Measurements from ENCODE around the gene STAC.

STAC gene

DNA sequence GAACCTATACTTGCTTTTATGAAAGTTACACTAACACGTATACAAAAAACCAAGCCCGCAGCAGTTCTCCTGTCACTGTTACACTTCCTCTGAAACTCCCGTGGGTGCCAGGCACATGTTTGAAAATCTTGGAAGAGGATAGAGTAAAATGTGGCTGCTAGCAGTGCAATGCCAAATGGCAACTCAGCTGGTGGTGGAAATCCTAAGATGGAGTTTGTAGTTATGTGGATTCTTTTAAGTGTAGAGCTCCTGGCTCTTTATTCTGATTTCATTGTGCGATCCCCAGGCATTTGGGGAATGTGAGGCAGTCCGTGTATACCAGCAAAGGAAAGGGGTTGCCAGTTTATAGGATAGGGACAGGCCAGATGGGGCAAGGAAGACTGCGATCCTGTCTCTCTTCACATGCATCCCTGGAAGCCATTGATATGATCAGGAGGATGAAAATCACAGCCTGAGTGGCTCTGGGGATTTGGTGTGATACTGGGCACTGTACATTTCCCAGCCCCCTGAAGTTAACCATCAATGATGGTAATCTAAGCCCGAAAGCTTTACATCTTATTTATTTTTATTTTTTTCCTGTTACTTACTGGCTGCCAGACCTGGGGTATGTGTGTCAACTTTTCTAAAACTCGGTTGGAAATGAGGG is 1.1 kb downstream of the STAC start:
- no peaks in the 10 kb centered on the region for H3K9me3 ChIP-seq (ENCODE audit: insufficient read depth, low read depth, low read length)
- no peaks in the 10 kb centered on the region for H3K36me3 ChIP-seq (ENCODE audit: insufficient read depth, low read depth, low read length)
- no peak overlapping the region for H3K27ac ChIP-seq (ENCODE audit: low read length)
- peak overlapping the region; percentile 80; the same call in 1 of the 2 replicates for H3K9ac ChIP-seq (ENCODE audit: low read depth, low read length)
- H3K4me3 ChIP-seq (ENCODE audit: low read length), result peak overlapping the region; percentile 89
- peaks cover 9% of the 10 kb centered on the region for H3K4me1 ChIP-seq (ENCODE audit: insufficient read depth, low read length)
- H3K27me3 ChIP-seq (ENCODE audit: insufficient read depth, low read length), result peaks cover 34% of the 10 kb centered on the region

DNA sequence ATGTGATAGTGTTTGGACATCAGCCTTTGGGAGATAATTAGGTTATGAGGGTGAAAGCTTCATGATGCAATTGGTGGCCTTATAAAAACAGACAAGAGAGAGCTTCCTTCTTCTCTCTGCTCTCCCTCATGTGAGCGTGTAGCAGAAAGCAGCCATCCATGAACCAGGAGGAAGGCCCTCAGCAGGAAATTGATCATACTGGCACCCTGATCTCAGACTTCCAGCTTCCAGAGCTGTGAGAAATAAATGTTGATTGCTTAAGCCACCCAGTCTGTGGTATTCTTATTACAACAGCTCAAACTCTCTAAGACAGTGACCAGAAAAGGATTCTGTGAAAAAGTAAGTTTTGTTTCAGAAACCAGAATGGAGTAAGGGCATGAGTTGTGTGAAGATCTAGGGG is 13.3 kb downstream of the STAC start:
- no peak overlapping the region for H3K4me3 ChIP-seq (ENCODE audit: low read length)
- H3K27ac ChIP-seq (ENCODE audit: low read length), result no peak overlapping the region
- H3K9ac ChIP-seq (ENCODE audit: low read depth, low read length), result no peak overlapping the region

DNA sequence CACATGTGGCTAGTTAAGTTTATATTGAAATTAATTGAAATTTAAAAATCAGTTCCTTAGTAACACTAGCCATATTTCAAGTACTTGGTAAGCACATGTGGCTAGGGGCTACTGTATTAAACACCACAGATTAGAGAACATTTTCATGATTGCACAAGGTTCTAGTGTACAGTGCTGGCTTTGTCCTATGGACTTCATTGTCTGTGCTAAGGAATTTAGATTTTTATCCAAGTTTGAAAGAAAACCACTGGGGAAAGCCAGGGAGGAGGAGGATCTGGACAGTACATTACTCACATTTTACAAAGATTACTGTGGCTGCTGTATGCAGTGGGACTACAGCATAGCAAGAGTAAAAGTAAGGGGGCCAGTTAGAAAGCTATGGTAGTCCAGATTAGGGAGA is 13.9 kb downstream of the STAC start:
- Histone ChIP-seq H3K9ac (ENCODE audit: low read depth, low read length) (no peak overlapping the region), H3K27ac (ENCODE audit: low read length) (no peak overlapping the region), H3K4me3 (ENCODE audit: low read length) (no peak overlapping the region), H3K4me1 (ENCODE audit: insufficient read depth, low read length) (no peaks in the 10 kb centered on the region; the same call in 1 of the 2 replicates), H3K36me3 (ENCODE audit: insufficient read depth, low read depth, low read length) (no peaks in the 10 kb centered on the region), H3K9me3 (ENCODE audit: insufficient read depth, low read depth, low read length) (no peaks in the 10 kb centered on the region), H3K27me3 (ENCODE audit: insufficient read depth, low read length) (no peaks in the 10 kb centered on the region)

More for the DNA sequence above, 13.3 kb downstream of the STAC start:
- no peaks in the 10 kb centered on the region for H3K36me3 ChIP-seq (ENCODE audit: insufficient read depth, low read depth, low read length)
- H3K27me3 ChIP-seq (ENCODE audit: insufficient read depth, low read length), result no peaks in the 10 kb centered on the region
- no peaks in the 10 kb centered on the region for H3K9me3 ChIP-seq (ENCODE audit: insufficient read depth, low read depth, low read length)
- no peaks in the 10 kb centered on the region; the same call in 1 of the 2 replicates for H3K4me1 ChIP-seq (ENCODE audit: insufficient read depth, low read length)

DNA sequence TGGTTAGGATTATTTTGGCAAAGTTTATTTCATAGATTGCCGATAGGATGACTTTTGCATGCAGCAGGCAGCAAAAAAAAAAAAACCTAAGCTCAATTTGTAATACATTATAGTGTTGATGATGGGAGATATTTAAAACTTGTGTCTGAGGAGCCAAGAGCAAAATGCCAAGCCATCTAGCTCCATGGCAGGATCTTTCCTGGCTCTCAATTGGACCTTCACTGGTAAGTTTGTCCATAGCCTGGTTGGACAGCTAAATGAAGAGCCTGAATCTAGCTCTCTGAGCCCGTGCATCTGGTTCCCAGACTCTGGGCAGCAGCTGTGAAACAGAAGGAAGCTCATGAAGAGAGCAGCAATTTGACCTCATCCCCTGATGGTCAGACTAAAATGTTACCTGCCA is 17.5 kb downstream of the STAC start:
- H3K4me1 ChIP-seq (ENCODE audit: insufficient read depth, low read length), result no peaks in the 10 kb centered on the region
- no peaks in the 10 kb centered on the region for H3K9me3 ChIP-seq (ENCODE audit: insufficient read depth, low read depth, low read length)
- no peaks in the 10 kb centered on the region for H3K27me3 ChIP-seq (ENCODE audit: insufficient read depth, low read length)
- H3K36me3 ChIP-seq (ENCODE audit: insufficient read depth, low read depth, low read length), result no peaks in the 10 kb centered on the region
- H3K27ac ChIP-seq (ENCODE audit: low read length), result no peak overlapping the region
- H3K4me3 ChIP-seq (ENCODE audit: low read length), result no peak overlapping the region
- no peak overlapping the region for H3K9ac ChIP-seq (ENCODE audit: low read depth, low read length)

DNA sequence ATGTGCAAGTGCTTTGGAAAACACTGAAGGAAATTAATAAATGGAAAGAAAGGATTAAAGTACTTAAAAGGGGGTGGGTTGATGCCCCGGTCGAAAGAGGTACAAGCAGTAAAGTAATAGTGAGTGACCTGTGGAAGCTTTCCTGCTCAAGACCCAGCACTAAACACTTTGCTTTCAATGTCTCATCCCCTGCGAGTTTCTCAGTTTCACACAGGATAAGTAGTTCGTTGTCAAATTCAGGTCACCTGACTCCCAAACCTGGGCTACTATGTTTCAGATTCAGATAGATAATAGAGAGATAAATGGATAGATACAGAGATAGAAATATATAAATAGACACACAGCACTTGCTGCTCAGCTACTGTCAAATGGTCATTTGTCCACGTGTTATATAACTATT is 19.6 kb downstream of the STAC start:
- Histone ChIP-seq H3K36me3 (ENCODE audit: insufficient read depth, low read depth, low read length) (no peaks in the 10 kb centered on the region), H3K9ac (ENCODE audit: low read depth, low read length) (no peak overlapping the region), H3K27ac (ENCODE audit: low read length) (no peak overlapping the region), H3K4me3 (ENCODE audit: low read length) (no peak overlapping the region), H3K27me3 (ENCODE audit: insufficient read depth, low read length) (no peaks in the 10 kb centered on the region), H3K9me3 (ENCODE audit: insufficient read depth, low read depth, low read length) (no peaks in the 10 kb centered on the region), H3K4me1 (ENCODE audit: insufficient read depth, low read length) (no peaks in the 10 kb centered on the region)

DNA sequence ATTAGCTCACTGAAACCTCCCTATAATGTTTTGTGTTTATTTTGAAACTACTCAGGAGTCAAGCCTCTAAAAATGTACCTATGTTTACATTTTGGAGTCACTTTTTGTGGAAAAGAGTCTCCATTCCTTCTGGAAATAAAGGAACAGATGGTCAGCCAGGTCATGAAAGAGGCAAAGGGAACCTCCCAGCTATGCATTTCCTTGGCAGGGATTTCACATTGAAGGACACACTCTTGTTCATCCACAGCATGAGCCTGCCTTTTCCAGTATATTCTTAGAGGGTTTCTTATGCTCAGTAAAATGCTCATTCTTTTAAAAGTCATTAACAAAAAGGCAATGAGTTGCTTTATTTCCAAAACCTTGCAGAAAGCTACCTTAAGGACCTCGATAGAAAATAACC is 20.8 kb downstream of the STAC start:
- Histone ChIP-seq H3K4me1 (ENCODE audit: insufficient read depth, low read length) (no peaks in the 10 kb centered on the region), H3K9me3 (ENCODE audit: insufficient read depth, low read depth, low read length) (no peaks in the 10 kb centered on the region), H3K4me3 (ENCODE audit: low read length) (no peak overlapping the region), H3K9ac (ENCODE audit: low read depth, low read length) (no peak overlapping the region), H3K36me3 (ENCODE audit: insufficient read depth, low read depth, low read length) (no peaks in the 10 kb centered on the region), H3K27me3 (ENCODE audit: insufficient read depth, low read length) (no peaks in the 10 kb centered on the region), H3K27ac (ENCODE audit: low read length) (no peak overlapping the region)

DNA sequence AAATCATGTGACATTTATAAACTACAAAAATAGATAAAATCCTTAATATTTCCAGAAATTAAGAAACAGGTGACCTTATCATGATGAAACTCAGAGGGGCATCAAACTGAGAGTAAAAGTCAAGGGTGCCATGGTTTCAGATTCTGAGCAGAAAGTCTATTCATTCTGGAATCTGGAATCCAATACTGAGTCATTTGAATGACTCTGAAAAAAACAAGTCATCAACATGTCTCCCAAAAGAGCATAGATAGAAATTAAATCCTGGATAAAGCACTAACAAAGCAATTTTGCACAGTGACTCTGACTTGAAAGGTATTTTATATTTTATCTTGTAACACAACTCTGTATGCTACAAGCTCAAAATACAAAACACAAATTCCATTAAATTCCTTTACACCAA is 23.4 kb downstream of the STAC start:
- Histone ChIP-seq H3K27me3 (ENCODE audit: insufficient read depth, low read length) (no peaks in the 10 kb centered on the region), H3K9ac (ENCODE audit: low read depth, low read length) (no peak overlapping the region), H3K36me3 (ENCODE audit: insufficient read depth, low read depth, low read length) (no peaks in the 10 kb centered on the region), H3K4me3 (ENCODE audit: low read length) (no peak overlapping the region), H3K27ac (ENCODE audit: low read length) (no peak overlapping the region), H3K4me1 (ENCODE audit: insufficient read depth, low read length) (no peaks in the 10 kb centered on the region), H3K9me3 (ENCODE audit: insufficient read depth, low read depth, low read length) (no peaks in the 10 kb centered on the region)

DNA sequence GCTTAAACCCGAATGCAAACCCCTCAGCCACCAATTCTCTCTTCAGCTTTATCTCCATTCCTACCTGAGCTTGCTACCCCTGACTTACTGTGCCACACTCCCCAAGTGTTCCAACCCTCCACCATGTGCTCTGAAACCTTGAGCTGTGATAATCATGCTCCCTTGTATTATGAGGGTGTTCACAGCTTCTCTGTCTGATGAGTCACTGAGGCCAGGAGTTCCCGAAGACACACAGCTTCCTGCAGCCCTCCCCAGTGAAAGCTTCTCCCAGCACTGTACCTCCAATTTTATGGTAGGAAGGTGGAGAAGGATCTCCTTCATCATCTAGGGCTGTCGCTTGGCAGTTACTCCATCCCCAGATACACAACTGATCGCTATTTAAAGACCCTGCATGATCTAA is 24.9 kb downstream of the STAC start:
- H3K4me3 ChIP-seq (ENCODE audit: low read length), result no peak overlapping the region
- H3K4me1 ChIP-seq (ENCODE audit: insufficient read depth, low read length), result no peaks in the 10 kb centered on the region
- no peak overlapping the region for H3K27ac ChIP-seq (ENCODE audit: low read length)
- no peaks in the 10 kb centered on the region for H3K9me3 ChIP-seq (ENCODE audit: insufficient read depth, low read depth, low read length)
- no peaks in the 10 kb centered on the region for H3K36me3 ChIP-seq (ENCODE audit: insufficient read depth, low read depth, low read length)
- no peaks in the 10 kb centered on the region for H3K27me3 ChIP-seq (ENCODE audit: insufficient read depth, low read length)
- no peak overlapping the region for H3K9ac ChIP-seq (ENCODE audit: low read depth, low read length)

DNA sequence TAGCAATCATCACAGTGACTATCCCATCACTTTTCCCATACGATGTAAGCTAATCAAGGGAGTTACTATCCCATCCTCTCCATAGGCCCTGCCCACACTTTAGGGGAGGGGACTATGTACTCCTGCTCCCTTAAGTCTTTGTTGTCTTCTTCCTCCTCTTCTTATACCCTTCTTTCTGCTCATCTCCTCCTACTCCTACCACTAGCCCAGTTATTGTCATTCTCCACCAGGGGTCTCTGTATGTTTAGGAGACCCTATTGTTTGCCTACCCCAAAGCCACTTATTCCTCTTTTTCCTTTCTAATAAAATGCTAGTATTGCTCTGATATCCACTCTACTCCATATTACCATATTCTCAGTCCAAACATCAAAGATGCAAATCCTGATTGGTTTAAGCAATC is 27.8 kb downstream of the STAC start:
- Histone ChIP-seq H3K9ac (ENCODE audit: low read depth, low read length) (no peak overlapping the region), H3K27me3 (ENCODE audit: insufficient read depth, low read length) (no peaks in the 10 kb centered on the region), H3K27ac (ENCODE audit: low read length) (no peak overlapping the region), H3K4me3 (ENCODE audit: low read length) (no peak overlapping the region), H3K4me1 (ENCODE audit: insufficient read depth, low read length) (no peaks in the 10 kb centered on the region), H3K9me3 (ENCODE audit: insufficient read depth, low read depth, low read length) (no peaks in the 10 kb centered on the region), H3K36me3 (ENCODE audit: insufficient read depth, low read depth, low read length) (no peaks in the 10 kb centered on the region)

DNA sequence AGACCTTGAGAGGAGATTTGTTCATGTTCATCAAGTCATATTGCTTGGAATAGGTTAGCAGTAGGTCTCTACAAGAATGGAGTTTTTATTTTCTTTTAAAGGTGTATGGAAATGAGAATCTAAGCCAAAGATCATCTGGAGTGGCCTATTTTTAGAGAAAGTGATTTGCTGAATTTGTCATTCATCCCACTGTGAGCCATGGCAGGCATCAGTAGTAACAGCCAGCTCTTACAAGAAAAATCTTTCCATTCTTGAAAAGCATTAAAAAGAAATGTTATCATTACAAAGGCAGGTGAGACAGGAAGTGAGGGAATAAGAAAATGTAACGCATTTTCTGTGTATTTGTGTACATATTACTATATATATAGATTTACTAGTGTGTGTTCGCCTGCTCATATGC is 29.6 kb downstream of the STAC start:
- Histone ChIP-seq H3K4me1 (ENCODE audit: insufficient read depth, low read length) (no peaks in the 10 kb centered on the region), H3K36me3 (ENCODE audit: insufficient read depth, low read depth, low read length) (no peaks in the 10 kb centered on the region), H3K9me3 (ENCODE audit: insufficient read depth, low read depth, low read length) (no peaks in the 10 kb centered on the region), H3K9ac (ENCODE audit: low read depth, low read length) (no peak overlapping the region), H3K27ac (ENCODE audit: low read length) (no peak overlapping the region), H3K27me3 (ENCODE audit: insufficient read depth, low read length) (no peaks in the 10 kb centered on the region), H3K4me3 (ENCODE audit: low read length) (no peak overlapping the region)

DNA sequence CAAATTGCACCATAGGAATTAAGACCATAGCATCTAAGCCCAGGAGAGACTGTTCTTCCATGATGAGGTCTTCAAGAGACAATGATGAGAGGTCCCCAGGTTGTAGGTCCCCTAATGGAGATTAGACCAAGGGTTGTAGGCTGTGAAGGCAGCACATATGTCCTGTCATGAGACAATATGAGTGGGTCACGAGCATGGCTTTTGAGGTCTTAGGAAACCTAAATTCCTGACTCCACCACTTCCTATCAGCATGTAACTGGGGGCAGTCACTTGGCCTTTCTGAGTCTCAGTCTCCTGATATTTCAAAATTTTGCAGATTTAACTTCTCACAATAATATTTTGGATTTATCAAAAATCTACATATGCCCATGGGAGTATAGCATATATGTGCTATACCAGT is 31.3 kb downstream of the STAC start:
- H3K4me1 ChIP-seq (ENCODE audit: insufficient read depth, low read length), result no peaks in the 10 kb centered on the region
- peaks cover 14% of the 10 kb centered on the region for H3K9me3 ChIP-seq (ENCODE audit: insufficient read depth, low read depth, low read length)
- H3K27me3 ChIP-seq (ENCODE audit: insufficient read depth, low read length), result no peaks in the 10 kb centered on the region
- no peak overlapping the region for H3K27ac ChIP-seq (ENCODE audit: low read length)
- H3K36me3 ChIP-seq (ENCODE audit: insufficient read depth, low read depth, low read length), result no peaks in the 10 kb centered on the region
- no peak overlapping the region for H3K9ac ChIP-seq (ENCODE audit: low read depth, low read length)
- H3K4me3 ChIP-seq (ENCODE audit: low read length), result no peak overlapping the region

DNA sequence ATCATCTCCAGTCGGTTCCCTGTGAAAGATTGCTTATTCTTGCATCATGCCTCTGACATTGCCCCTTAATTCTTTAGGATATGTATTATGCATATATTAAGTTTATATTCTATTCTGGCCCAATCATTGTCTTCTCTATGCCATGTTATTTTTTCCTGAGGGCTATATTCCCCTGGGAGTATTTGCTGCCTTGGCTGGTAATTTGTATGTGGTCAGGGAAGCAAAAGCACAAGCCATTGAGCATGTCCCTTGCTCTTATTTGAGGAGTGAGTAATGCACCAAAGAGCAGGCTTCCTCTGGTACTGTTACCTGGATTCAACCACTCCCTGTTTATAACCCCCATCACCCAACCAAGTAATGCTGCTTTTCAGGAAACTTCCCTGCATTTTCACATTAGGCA is 36.3 kb downstream of the STAC start:
- Histone ChIP-seq H3K4me1 (ENCODE audit: insufficient read depth, low read length) (peaks cover 3% of the 10 kb centered on the region; the same call in 1 of the 2 replicates), H3K9me3 (ENCODE audit: insufficient read depth, low read depth, low read length) (peaks cover 14% of the 10 kb centered on the region), H3K36me3 (ENCODE audit: insufficient read depth, low read depth, low read length) (no peaks in the 10 kb centered on the region), H3K27me3 (ENCODE audit: insufficient read depth, low read length) (no peaks in the 10 kb centered on the region), H3K27ac (ENCODE audit: low read length) (no peak overlapping the region), H3K9ac (ENCODE audit: low read depth, low read length) (no peak overlapping the region), H3K4me3 (ENCODE audit: low read length) (no peak overlapping the region)
